Lower leg skin (tissue), 4 donors: Measurements from ENCODE around the gene LRRC49. TPM values are rescaled to one million over a fixed set of nuclear protein-coding genes. Genes with fewer than 3 reads are reported as not detected.

ENCODE experiments used
- DNase-seq, 2 donors: peaks; one replicate each; pipeline ENCODE4 v3.0.0-alpha.2; 2019; ENCODE audit warnings: low spot score in 2 of 2
- H3K4me3 ChIP-seq: fragments of 200-600 bp; sonication (generic); 2 replicates; pipeline ENCODE4 v1.5.1; 2017; ENCODE audit warnings: mild to moderate bottlenecking, low read depth; ENCODE audit not compliant: poor library complexity, severe bottlenecking
- POLR2A ChIP-seq, 2 donors: fragments of 450-650 bp; IDR thresholded peaks; one replicate each; pipeline ENCODE4 v1.6.1; 2016 to 2017; ENCODE audit warnings: antibody characterized with exemption in 2 of 2, mild to moderate bottlenecking in 1 of 2, moderate library complexity in 1 of 2
- WGBS, 2 donors: methylation state at CpG; one replicate each; pipeline ENCODE4 v1.1.5; 2018; 5-methylcytosine and 5-hydroxymethylcytosine counted together
- intact Hi-C: fragments of 100-400 bp; cut with DNase I; formaldehyde crosslinking; loops from one replicate; pipeline ENCODE4 v1.15.0; 2023; ENCODE audit warnings: low total_unique reads
- total RNA-seq, 4 donors: library from RNA; depleted of rRNA; stranded (reverse); fragments of >200 nt; gene quantifications; one replicate each; pipeline ENCODE4 v1.1.0, GENCODE V29; 2016
- TF ChIP-seq, protein P1 (sequence below), 3 donors: fragments of 450-650 bp; IDR thresholded peaks; one replicate each; pipeline ENCODE4 v1.5.1; 2016; ENCODE audit warnings: antibody characterized with exemption in 3 of 3, mild to moderate bottlenecking in 3 of 3, moderate library complexity in 2 of 3

LRRC49 gene, protein sequence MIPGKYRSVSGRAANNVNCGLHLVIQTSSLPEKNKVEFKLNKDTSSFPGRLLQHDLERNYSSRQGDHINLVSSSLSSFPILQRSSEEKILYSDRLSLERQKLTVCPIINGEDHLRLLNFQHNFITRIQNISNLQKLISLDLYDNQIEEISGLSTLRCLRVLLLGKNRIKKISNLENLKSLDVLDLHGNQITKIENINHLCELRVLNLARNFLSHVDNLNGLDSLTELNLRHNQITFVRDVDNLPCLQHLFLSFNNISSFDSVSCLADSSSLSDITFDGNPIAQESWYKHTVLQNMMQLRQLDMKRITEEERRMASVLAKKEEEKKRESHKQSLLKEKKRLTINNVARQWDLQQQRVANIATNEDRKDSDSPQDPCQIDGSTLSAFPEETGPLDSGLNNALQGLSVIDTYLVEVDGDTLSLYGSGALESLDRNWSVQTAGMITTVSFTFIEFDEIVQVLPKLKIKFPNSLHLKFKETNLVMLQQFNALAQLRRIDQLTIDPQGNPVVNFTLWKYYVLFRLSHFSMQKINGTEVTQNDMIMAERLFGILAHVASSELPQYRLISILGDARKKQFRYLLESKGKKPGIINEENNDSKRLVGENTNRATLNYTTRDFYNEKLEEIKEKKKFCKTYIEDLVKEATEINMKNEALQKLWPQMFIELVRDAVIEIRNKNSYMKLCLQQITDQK
- total RNA-seq, result 1 to 10 TPM; 1.9 to 6.1 (median 5.3) TPM

DNA sequence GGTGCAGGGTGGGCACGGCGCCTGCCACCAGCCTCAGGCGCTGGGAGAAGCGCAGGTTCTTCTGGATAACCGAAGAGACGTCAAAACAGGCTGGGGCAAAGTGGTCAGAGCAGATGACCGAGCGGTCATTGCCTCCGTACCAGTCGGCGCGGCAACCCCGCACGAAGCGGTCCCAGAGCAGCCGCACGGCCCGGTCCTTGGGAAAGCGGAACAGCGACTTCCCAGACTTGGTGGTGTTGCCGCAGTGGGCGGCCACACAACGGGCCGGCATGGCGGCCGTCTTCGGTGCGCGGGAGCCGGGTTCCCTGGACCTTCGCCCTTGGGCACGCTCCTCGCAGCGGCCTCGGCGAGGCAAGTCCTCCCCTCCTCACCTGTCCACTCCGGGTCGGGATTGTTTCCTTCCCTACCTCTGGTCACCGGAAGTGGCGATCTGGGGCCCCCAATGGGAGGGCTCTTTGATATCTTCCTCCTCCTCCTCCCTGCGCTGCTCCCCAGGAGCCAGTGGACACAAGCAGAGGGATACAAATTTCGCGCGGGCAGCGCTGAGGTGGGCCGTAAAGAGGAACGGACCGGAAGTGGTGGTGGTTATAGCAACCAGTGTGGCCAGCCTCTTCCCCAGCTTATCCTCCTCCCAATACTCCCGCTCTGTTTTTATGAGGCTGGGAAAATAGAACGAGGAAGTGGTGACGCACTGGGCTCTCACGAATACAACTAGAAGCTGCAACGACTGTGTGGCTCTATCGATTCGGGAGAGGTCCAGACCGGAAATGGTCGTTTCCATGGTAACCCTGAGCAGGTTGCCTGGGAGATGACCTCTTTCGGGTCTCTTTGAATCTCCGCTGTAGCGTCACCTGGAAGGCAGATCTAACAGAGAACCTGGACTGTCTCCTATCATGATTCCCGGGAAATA is at the start of gene LRRC49, which contains the start of gene THAP10:
Gene LRRC49, plus strand, starts transcription at position 825 of the 910 bp plus-strand sequence. Its CDS starts 69 bp downstream, at position 894.
Gene THAP10, minus strand, starts transcription at position 432 of the 910 bp plus-strand sequence. Its CDS starts 161 bp downstream, at position 271.
- TF ChIP-seq, protein P1, sequence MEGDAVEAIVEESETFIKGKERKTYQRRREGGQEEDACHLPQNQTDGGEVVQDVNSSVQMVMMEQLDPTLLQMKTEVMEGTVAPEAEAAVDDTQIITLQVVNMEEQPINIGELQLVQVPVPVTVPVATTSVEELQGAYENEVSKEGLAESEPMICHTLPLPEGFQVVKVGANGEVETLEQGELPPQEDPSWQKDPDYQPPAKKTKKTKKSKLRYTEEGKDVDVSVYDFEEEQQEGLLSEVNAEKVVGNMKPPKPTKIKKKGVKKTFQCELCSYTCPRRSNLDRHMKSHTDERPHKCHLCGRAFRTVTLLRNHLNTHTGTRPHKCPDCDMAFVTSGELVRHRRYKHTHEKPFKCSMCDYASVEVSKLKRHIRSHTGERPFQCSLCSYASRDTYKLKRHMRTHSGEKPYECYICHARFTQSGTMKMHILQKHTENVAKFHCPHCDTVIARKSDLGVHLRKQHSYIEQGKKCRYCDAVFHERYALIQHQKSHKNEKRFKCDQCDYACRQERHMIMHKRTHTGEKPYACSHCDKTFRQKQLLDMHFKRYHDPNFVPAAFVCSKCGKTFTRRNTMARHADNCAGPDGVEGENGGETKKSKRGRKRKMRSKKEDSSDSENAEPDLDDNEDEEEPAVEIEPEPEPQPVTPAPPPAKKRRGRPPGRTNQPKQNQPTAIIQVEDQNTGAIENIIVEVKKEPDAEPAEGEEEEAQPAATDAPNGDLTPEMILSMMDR (IDR thresholded peaks at IDR 0.05), result no peak
- TF ChIP-seq POLR2A (IDR thresholded peaks at IDR 0.05), result no peak
- H3K4me3 ChIP-seq, result peak within 1 kb of the TSS; percentile 52
- peak; percentile 81 to 96 for DNase-seq
- intact Hi-C loops, result no loop called here
- WGBS, 2 donors, result 0 to 1% methylated on average over 50 to 55 of the region's 61 CpGs

DNA sequence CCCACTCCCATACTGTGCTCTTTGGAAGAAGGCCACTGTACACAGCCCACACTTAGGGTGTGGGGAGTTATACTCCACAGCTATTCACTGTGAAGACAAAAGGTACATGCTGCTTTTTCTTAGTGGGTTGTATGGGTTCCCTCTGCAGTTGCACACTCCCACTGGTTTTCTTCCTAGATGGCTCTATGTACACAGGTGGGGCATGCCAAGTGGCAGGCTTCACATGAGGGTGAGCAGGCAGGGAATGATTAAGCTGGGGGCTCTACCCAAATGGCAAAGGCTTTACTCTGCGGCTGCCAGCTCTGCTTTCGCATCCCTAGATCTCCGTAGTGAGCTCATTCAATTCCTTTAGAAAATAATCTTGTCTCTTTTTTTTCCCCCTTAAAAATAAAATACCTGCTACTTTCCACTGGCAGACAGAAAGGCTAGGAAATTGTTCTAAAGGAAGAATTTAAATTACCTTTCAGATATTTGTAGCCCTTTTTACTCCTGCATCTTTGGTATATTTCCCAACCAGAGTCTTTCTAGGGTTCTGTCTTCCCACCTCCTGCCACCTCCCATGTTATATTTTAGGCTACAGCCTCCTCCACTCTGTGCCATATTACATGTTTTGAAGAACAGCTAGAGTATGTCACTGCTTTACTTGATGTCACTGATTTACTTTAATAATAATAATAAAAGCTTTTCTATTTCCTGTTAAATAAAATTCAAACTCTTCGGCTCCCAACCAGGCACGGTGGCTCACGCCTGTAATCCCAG is 46.8 kb upstream of the LRRC49 start:
- intact Hi-C loops, result no loop called here
- no peak for TF ChIP-seq POLR2A (IDR thresholded peaks at IDR 0.05)
- TF ChIP-seq, protein P1 (IDR thresholded peaks at IDR 0.05), result no peak
- H3K4me3 ChIP-seq, result no peak overlapping the region
- WGBS, 2 donors, result 94 to 95% methylated on average over 6 of the region's 6 CpGs
- DNase-seq, result no peak

DNA sequence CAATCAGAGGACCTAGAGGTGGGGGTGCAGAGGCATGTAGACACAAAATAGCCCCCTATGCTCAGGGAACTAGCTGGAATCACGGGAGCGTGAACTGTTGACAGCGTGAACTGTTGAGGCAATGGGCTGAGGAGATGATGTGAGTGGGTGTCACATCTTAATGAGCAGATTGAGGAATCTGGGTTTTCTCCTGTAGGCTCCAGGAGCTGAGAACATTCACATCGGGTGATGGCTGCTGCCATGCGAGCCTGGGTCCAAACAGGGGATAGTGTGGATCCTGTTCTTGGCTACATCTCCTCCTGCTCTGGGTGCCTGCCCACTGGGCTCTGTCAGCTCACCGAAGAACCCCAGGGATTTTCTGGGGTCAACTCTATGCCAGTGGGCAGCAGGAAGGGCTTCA is 40.7 kb upstream of the LRRC49 start:
- intact Hi-C loops, result loop anchor here (5.0 kb wide), 1 partner anchor 1755 kb away; no protein-coding TSS in a partner anchor
- no peak for DNase-seq
- 93 to 95% methylated on average over 6 of the region's 6 CpGs for WGBS, 2 donors
- no peak for TF ChIP-seq POLR2A (IDR thresholded peaks at IDR 0.05)
- TF ChIP-seq, protein P1 (IDR thresholded peaks at IDR 0.05), result no peak
- H3K4me3 ChIP-seq, result no peak overlapping the region

DNA sequence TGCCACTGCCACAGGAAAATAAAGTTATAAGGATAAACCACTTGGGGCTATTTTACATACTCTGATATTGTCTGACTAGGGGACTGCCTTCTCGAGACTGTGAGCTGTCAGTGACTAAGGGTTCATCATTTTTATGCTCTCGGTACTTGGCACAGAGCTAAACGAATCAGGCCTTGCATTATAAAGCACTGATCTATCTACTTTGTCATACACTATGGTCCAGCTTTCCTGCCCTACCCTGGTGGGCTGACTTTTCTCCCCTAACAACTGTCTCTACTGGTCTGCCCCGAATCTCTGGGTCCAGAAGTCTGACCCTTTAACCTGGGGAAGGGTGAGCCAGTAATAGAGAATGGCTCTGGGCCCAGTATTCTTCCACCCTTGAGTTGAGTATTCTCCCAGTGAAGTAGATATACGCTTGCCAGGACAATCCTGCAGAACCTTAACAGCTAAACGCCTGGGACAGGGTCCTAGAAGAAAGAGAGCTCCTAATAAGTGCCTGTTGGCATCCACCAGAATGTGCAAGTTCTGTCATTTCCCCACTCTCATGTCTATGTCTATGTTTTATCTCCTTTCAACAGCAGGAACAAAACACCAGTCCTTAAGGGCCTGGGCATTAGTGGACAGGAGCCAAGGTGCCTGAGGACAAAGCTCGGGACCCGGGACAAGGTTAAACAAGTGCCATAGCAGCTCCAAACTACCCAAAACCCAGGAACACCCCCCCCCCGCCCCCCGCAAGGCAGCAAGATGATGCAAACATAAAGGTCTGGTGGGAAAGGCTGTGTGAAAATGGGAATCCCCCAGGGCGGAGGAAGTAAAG is 39.9 kb upstream of the LRRC49 start:
- DNase-seq, result no peak
- no peak for TF ChIP-seq POLR2A (IDR thresholded peaks at IDR 0.05)
- TF ChIP-seq, protein P1 (IDR thresholded peaks at IDR 0.05), result no peak
- WGBS, 2 donors, result 46 to 48% methylated on average over 11 of the region's 11 CpGs
- intact Hi-C loops, result loop anchor here (1.0 to 5.0 kb wide), 2 partner anchors 20 to 1755 kb away; no protein-coding TSS in a partner anchor
- H3K4me3 ChIP-seq, result peak overlapping the region; percentile 60
